ENCODE data around the gene TANGO2. TPM values are rescaled to one million over a fixed set of nuclear protein-coding genes. Genes with fewer than 3 reads are reported as not detected.

The TANGO2 gene
- total RNA-seq, 1 experiment from 2014 or later = 15.7 TPM

- H3K27me3 ChIP-seq (ENCODE audit: control insufficient read depth, insufficient read depth, low read length) = no peaks in the 10 kb centered on the region
- DNase-seq = no peak
- no peaks in the 10 kb centered on the region for H3K36me3 ChIP-seq (replicated peaks; ENCODE audit: control insufficient read depth, insufficient read depth, low read length)
- no peak overlapping the region for H3K4me3 ChIP-seq (ENCODE audit: insufficient read depth, low read depth, low read length)
Observed at GRCh38 chr22:19988965-19989724, 31.8 kb upstream of the TANGO2 start.

GRCh38 chr22:19989725-19990067 is 31.2 kb upstream of the TANGO2 start:
- no peak for DNase-seq
- Histone ChIP-seq H3K4me3 (ENCODE audit: insufficient read depth, low read depth, low read length) (no peak overlapping the region), H3K27me3 (ENCODE audit: control insufficient read depth, insufficient read depth, low read length) (no peaks in the 10 kb centered on the region), H3K36me3 (replicated peaks; ENCODE audit: control insufficient read depth, insufficient read depth, low read length) (no peaks in the 10 kb centered on the region)

- DNase-seq = no peak
- Histone ChIP-seq H3K27me3 (ENCODE audit: control insufficient read depth, insufficient read depth, low read length) (no peaks in the 10 kb centered on the region), H3K36me3 (replicated peaks; ENCODE audit: control insufficient read depth, insufficient read depth, low read length) (no peaks in the 10 kb centered on the region), H3K4me3 (ENCODE audit: insufficient read depth, low read depth, low read length) (no peak overlapping the region)
Observed at GRCh38 chr22:19990188-19990587, 30.7 kb upstream of the TANGO2 start.

GRCh38 chr22:19990609-19991394 is 30.1 kb upstream of the TANGO2 start:
- H3K36me3 ChIP-seq (replicated peaks; ENCODE audit: control insufficient read depth, insufficient read depth, low read length) = no peaks in the 10 kb centered on the region
- DNase-seq = no peak
- H3K4me3 ChIP-seq (ENCODE audit: insufficient read depth, low read depth, low read length) = no peak overlapping the region
- H3K27me3 ChIP-seq (ENCODE audit: control insufficient read depth, insufficient read depth, low read length) = no peaks in the 10 kb centered on the region

GRCh38 chr22:19991395-19991644 is 29.6 kb upstream of the TANGO2 start:
- H3K4me3 ChIP-seq (ENCODE audit: insufficient read depth, low read depth, low read length) = no peak overlapping the region
- H3K27me3 ChIP-seq (ENCODE audit: control insufficient read depth, insufficient read depth, low read length) = no peaks in the 10 kb centered on the region
- H3K36me3 ChIP-seq (replicated peaks; ENCODE audit: control insufficient read depth, insufficient read depth, low read length) = no peaks in the 10 kb centered on the region
- no peak for DNase-seq

- H3K36me3 ChIP-seq (replicated peaks; ENCODE audit: control insufficient read depth, insufficient read depth, low read length) = no peaks in the 10 kb centered on the region
- no peak for DNase-seq
Observed at GRCh38 chr22:19991645-19992451, 29.1 kb upstream of the TANGO2 start.

GRCh38 chr22:19992481-19992911 is 28.4 kb upstream of the TANGO2 start:
- Histone ChIP-seq H3K4me3 (ENCODE audit: insufficient read depth, low read depth, low read length) (no peak overlapping the region), H3K36me3 (replicated peaks; ENCODE audit: control insufficient read depth, insufficient read depth, low read length) (no peaks in the 10 kb centered on the region), H3K27me3 (ENCODE audit: control insufficient read depth, insufficient read depth, low read length) (no peaks in the 10 kb centered on the region)
- DNase-seq = no peak

More at GRCh38 chr22:19991645-19992451, 29.1 kb upstream of the TANGO2 start:
- H3K27me3 ChIP-seq (ENCODE audit: control insufficient read depth, insufficient read depth, low read length) = no peaks in the 10 kb centered on the region
- no peak overlapping the region for H3K4me3 ChIP-seq (ENCODE audit: insufficient read depth, low read depth, low read length)

- no peak overlapping the region for H3K4me3 ChIP-seq (ENCODE audit: insufficient read depth, low read depth, low read length)
- DNase-seq = no peak
- no peaks in the 10 kb centered on the region for H3K36me3 ChIP-seq (replicated peaks; ENCODE audit: control insufficient read depth, insufficient read depth, low read length)
- H3K27me3 ChIP-seq (ENCODE audit: control insufficient read depth, insufficient read depth, low read length) = no peaks in the 10 kb centered on the region
Observed at GRCh38 chr22:19992921-19993355, 28.0 kb upstream of the TANGO2 start.

GRCh38 chr22:19993926-19994325 is 27.0 kb upstream of the TANGO2 start:
- no peak for DNase-seq
- Histone ChIP-seq H3K27me3 (ENCODE audit: control insufficient read depth, insufficient read depth, low read length) (no peaks in the 10 kb centered on the region), H3K36me3 (replicated peaks; ENCODE audit: control insufficient read depth, insufficient read depth, low read length) (no peaks in the 10 kb centered on the region), H3K4me3 (ENCODE audit: insufficient read depth, low read depth, low read length) (no peak overlapping the region)

GRCh38 chr22:19994851-19995610 is 25.9 kb upstream of the TANGO2 start:
- Histone ChIP-seq H3K36me3 (replicated peaks; ENCODE audit: control insufficient read depth, insufficient read depth, low read length) (no peaks in the 10 kb centered on the region), H3K4me3 (ENCODE audit: insufficient read depth, low read depth, low read length) (no peak overlapping the region), H3K27me3 (ENCODE audit: control insufficient read depth, insufficient read depth, low read length) (no peaks in the 10 kb centered on the region)
- DNase-seq = no peak

- DNase-seq = no peak
- no peaks in the 10 kb centered on the region for H3K27me3 ChIP-seq (ENCODE audit: control insufficient read depth, insufficient read depth, low read length)
- no peak overlapping the region for H3K4me3 ChIP-seq (ENCODE audit: insufficient read depth, low read depth, low read length)
- H3K36me3 ChIP-seq (replicated peaks; ENCODE audit: control insufficient read depth, insufficient read depth, low read length) = no peaks in the 10 kb centered on the region
Observed at GRCh38 chr22:19995611-19996339, 25.1 kb upstream of the TANGO2 start.

GRCh38 chr22:19996694-19997384 is 24.1 kb upstream of the TANGO2 start:
- DNase-seq = no peak
- H3K4me3 ChIP-seq (ENCODE audit: insufficient read depth, low read depth, low read length) = no peak overlapping the region
- H3K36me3 ChIP-seq (replicated peaks; ENCODE audit: control insufficient read depth, insufficient read depth, low read length) = no peaks in the 10 kb centered on the region
- no peaks in the 10 kb centered on the region for H3K27me3 ChIP-seq (ENCODE audit: control insufficient read depth, insufficient read depth, low read length)

- no peak for DNase-seq
- Histone ChIP-seq H3K27me3 (ENCODE audit: control insufficient read depth, insufficient read depth, low read length) (no peaks in the 10 kb centered on the region), H3K36me3 (replicated peaks; ENCODE audit: control insufficient read depth, insufficient read depth, low read length) (no peaks in the 10 kb centered on the region), H3K4me3 (ENCODE audit: insufficient read depth, low read depth, low read length) (no peak overlapping the region)
Observed at GRCh38 chr22:19997561-19998231, 23.2 kb upstream of the TANGO2 start.

Data from H7 (cell line).